Type B pancreatic cell (in vitro differentiated cells): ENCODE results near the gene AQP2. TPM values are rescaled to one million over a fixed set of nuclear protein-coding genes. Genes with fewer than 3 reads are reported as not detected.
A peak's percentile ranks its signal among the peaks of the same experiment; 100 is the strongest.

Experiments
- DNase-seq: peaks from one replicate; pipeline ENCODE4 v3.0.0; 2021; ENCODE audit warnings: mixed read lengths; ENCODE audit not compliant: unreplicated experiment; ENCODE audit errors: extremely low spot score
- H3K27ac Mint-ChIP-seq: 2 replicates; pipeline ENCODE4 v1.8.0; 2021; ENCODE audit warnings: mild to moderate bottlenecking, mixed read lengths
- H3K27me3 Mint-ChIP-seq: 2 replicates; pipeline ENCODE4 v1.8.0; 2021; ENCODE audit warnings: mixed read lengths
- H3K36me3 Mint-ChIP-seq: 2 replicates; pipeline ENCODE4 v1.8.0; 2021; ENCODE audit warnings: mixed read lengths
- H3K4me1 Mint-ChIP-seq: one replicate; pipeline ENCODE4 v1.8.0; 2021; ENCODE audit warnings: mixed read lengths; ENCODE audit not compliant: unreplicated experiment
- H3K4me3 Mint-ChIP-seq: 2 replicates; pipeline ENCODE4 v1.8.0; 2021; ENCODE audit warnings: mild to moderate bottlenecking, mixed read lengths
- H3K9me3 Mint-ChIP-seq: 2 replicates; pipeline ENCODE4 v1.8.0; 2021; ENCODE audit warnings: mixed read lengths
- total RNA-seq: library from RNA; stranded (reverse); gene quantifications from 2 replicates; pipeline ENCODE4 v1.2.1, GENCODE V29; 2021; ENCODE audit warnings: low replicate concordance
- TF ChIP-seq, protein P1 (sequence below): fragments of 200-600 bp; sonication (generic); conservative IDR thresholded peaks from 2 replicates; pipeline ENCODE4 v1.5.0; 2021; ENCODE audit warnings: antibody characterized with exemption, mild to moderate bottlenecking

The AQP2 gene
- total RNA-seq, 1 donor from 2014 or later = not detected

DNA sequence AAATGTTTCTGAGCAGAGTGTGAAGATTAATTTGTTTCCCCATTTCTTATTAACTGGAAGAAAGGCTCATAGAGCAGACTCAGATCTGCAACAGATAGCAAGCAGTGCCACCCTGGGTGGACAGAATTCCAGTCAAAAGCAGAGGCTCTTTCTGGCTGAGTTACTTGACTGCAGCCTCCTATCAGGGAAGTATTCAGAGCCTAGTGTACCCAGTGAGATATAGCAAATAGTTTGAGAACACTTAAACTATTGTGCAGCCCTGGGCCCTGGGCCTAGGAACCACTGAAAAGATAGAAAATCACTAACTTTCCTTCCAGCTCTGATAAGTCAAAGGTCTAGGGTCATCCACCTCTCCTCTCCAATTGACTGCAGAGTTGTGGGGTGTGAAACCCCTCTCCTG lies 11.2 kb upstream of the AQP2 start:
- TF ChIP-seq, protein P1, sequence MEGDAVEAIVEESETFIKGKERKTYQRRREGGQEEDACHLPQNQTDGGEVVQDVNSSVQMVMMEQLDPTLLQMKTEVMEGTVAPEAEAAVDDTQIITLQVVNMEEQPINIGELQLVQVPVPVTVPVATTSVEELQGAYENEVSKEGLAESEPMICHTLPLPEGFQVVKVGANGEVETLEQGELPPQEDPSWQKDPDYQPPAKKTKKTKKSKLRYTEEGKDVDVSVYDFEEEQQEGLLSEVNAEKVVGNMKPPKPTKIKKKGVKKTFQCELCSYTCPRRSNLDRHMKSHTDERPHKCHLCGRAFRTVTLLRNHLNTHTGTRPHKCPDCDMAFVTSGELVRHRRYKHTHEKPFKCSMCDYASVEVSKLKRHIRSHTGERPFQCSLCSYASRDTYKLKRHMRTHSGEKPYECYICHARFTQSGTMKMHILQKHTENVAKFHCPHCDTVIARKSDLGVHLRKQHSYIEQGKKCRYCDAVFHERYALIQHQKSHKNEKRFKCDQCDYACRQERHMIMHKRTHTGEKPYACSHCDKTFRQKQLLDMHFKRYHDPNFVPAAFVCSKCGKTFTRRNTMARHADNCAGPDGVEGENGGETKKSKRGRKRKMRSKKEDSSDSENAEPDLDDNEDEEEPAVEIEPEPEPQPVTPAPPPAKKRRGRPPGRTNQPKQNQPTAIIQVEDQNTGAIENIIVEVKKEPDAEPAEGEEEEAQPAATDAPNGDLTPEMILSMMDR = no peak
- Mint-ChIP-seq H3K4me1 (peaks cover 31% of the 10 kb centered on the region), H3K27ac (no peak overlapping the region)

GRCh38 chr12:49939707-49940106 lies 10.8 kb upstream of the AQP2 start:
- Mint-ChIP-seq H3K27me3 (peaks cover 3% of the 10 kb centered on the region), H3K4me1 (peaks cover 29% of the 10 kb centered on the region), H3K27ac (no peak overlapping the region), H3K36me3 (no peaks in the 10 kb centered on the region), H3K9me3 (peaks cover 2% of the 10 kb centered on the region), H3K4me3 (no peak overlapping the region)
- TF ChIP-seq, protein P1 = no peak
- DNase-seq = no peak

More for the DNA sequence above, 11.2 kb upstream of the AQP2 start:
- Mint-ChIP-seq H3K9me3 (peaks cover 5% of the 10 kb centered on the region), H3K36me3 (no peaks in the 10 kb centered on the region), H3K27me3 (peaks cover 3% of the 10 kb centered on the region), H3K4me3 (no peak overlapping the region)
- no peak for DNase-seq

GRCh38 chr12:49941556-49942511 lies 8.7 kb upstream of the AQP2 start:
- peaks cover 3% of the 10 kb centered on the region for H3K27me3 Mint-ChIP-seq
- DNase-seq = no peak
- H3K4me1 Mint-ChIP-seq = peaks cover 38% of the 10 kb centered on the region
- no peaks in the 10 kb centered on the region for H3K36me3 Mint-ChIP-seq
- TF ChIP-seq, protein P1 = no peak
- no peaks in the 10 kb centered on the region for H3K9me3 Mint-ChIP-seq
- H3K27ac Mint-ChIP-seq = no peak overlapping the region
- no peak overlapping the region for H3K4me3 Mint-ChIP-seq

DNA sequence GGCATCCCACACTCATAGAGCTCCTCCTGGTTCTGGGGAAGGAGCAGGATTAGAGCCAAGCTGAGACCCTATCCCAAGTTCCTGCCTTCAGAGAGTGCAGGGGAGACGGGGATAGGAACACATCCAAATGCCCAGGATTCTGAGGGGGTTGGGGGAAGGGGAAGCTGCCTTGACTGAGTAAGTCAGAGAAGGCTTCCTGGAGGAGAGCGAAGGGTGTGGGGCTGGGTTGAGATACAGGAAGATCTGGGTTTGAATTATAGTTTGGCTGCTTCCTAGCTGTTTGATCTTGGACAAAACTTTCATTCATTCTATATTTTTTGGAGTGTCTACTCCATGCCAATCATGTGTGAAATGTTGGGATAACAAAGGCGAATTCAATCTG lies 8.0 kb upstream of the AQP2 start:
- TF ChIP-seq, protein P1 = no peak
- Mint-ChIP-seq H3K27me3 (peaks cover 3% of the 10 kb centered on the region), H3K4me3 (no peak overlapping the region), H3K4me1 (peaks cover 38% of the 10 kb centered on the region), H3K9me3 (no peaks in the 10 kb centered on the region), H3K27ac (peak overlapping the region; percentile 69), H3K36me3 (no peaks in the 10 kb centered on the region)
- no peak for DNase-seq

- peaks cover 38% of the 10 kb centered on the region for H3K4me1 Mint-ChIP-seq
Measured at GRCh38 chr12:49942921-49943624, 7.5 kb upstream of the AQP2 start.

More at GRCh38 chr12:49942921-49943624, 7.5 kb upstream of the AQP2 start:
- H3K27me3 Mint-ChIP-seq = peaks cover 3% of the 10 kb centered on the region
- H3K4me3 Mint-ChIP-seq = no peak overlapping the region
- H3K36me3 Mint-ChIP-seq = no peaks in the 10 kb centered on the region
- DNase-seq = no peak
- TF ChIP-seq, protein P1 = no peak
- no peaks in the 10 kb centered on the region for H3K9me3 Mint-ChIP-seq
- H3K27ac Mint-ChIP-seq = peak overlapping the region; percentile 69
